ENCODE measurements around the gene SIRPB2. TPM values are rescaled to one million over a fixed set of nuclear protein-coding genes. Genes with fewer than 3 reads are reported as not detected.

SIRPB2 gene
- total and polyA plus RNA-seq, 2 experiments from 2014 or later: not detected

GRCh38 chr20:1426231-1426849, 64.9 kb downstream of the SIRPB2 start:
- Histone ChIP-seq H3K9me2 (replicated peaks; ENCODE audit: insufficient read depth) (no peaks in the 10 kb centered on the region), H3K9me3 (ENCODE audit: low read depth) (no peaks in the 10 kb centered on the region), H3K4me3 (no peak overlapping the region), H3K79me2 (no peaks in the 10 kb centered on the region), H3K36me3 (replicated peaks; ENCODE audit: insufficient read depth, low read depth) (no peaks in the 10 kb centered on the region), H4K20me1 (ENCODE audit: insufficient read depth, poor library complexity, severe bottlenecking) (no peaks in the 10 kb centered on the region), H3K27me3 (no peaks in the 10 kb centered on the region), H3K4me2 (no peak overlapping the region), H3K27ac (no peak overlapping the region), H3K4me1 (ENCODE audit: insufficient read depth) (no peaks in the 10 kb centered on the region), H2AFZ (no peak overlapping the region)
- no peak for TF ChIP-seq EZH2 (IDR thresholded peaks at IDR 0.05; ENCODE audit: borderline replicate concordance)
- DNase-seq (ENCODE audit: low spot score): no peak
- WGBS (ENCODE audit: low lambda C conversion rate, missing lambda C conversion rate): 62% methylated on average over 4 of the region's 4 CpGs

Small RNA genes lying within 50 kb of the gene (small RNA-seq; reads per million reads assigned to genes)
- gene RNU6-917P: not detected

Other genes with a start within 250 kb of the SIRPB2 start
- 3.7 and 3.9 TPM in 2 replicates for gene SNPH, start 225.1 kb downstream of the SIRPB2 start, total RNA-seq
- 2.3 TPM in 2 replicates for gene SNPH, start 225.1 kb downstream of the SIRPB2 start, polyA plus RNA-seq
- gene SDCBP2, start 162.3 kb downstream of the SIRPB2 start, total RNA-seq: 57.2 and 64.1 TPM in 2 replicates
- gene SDCBP2, start 162.3 kb downstream of the SIRPB2 start, polyA plus RNA-seq: 74.4 and 83.3 TPM in 2 replicates
- 99.5 and 121 TPM in 2 replicates for gene FKBP1A, start 98.4 kb downstream of the SIRPB2 start, total RNA-seq
- gene FKBP1A, start 98.4 kb downstream of the SIRPB2 start, polyA plus RNA-seq: 149 and 161 TPM in 2 replicates
- 36.0 and 42.5 TPM in 2 replicates for gene NSFL1C, start 24.6 kb downstream of the SIRPB2 start, total RNA-seq
- 92.4 and 98.8 TPM in 2 replicates for gene NSFL1C, start 24.6 kb downstream of the SIRPB2 start, polyA plus RNA-seq
- not detected in 2 replicates for gene SIRPD, start 66.3 kb upstream of the SIRPB2 start, total RNA-seq
- gene SIRPD, start 66.3 kb upstream of the SIRPB2 start, polyA plus RNA-seq: not detected in 2 replicates
- gene SIRPB1, start 128.6 kb upstream of the SIRPB2 start, total RNA-seq: 0.12 and 0.97 TPM in 2 replicates
- 0.33 and 0.57 TPM in 2 replicates for gene SIRPB1, start 128.6 kb upstream of the SIRPB2 start, polyA plus RNA-seq
- not detected in 2 replicates for gene SIRPG, start 166.4 kb upstream of the SIRPB2 start, total RNA-seq
- gene SIRPG, start 166.4 kb upstream of the SIRPB2 start, polyA plus RNA-seq: not detected in 2 replicates